A673 (cell line): ENCODE measurements around the gene FCER1G. TPM values are rescaled to one million over a fixed set of nuclear protein-coding genes. Genes with fewer than 3 reads are reported as not detected.

ENCODE experiments used
- BruUV-seq: library from RNA; stranded (reverse); fragments of 400-500 nt; replicated peaks from 2 replicates; lab custom pipeline; 2021; lab: Mats Ljungman, UMichigan
- CTCF ChIA-PET: fragments of 300-600 bp; sonication (Branson Sonifier 250); formaldehyde crosslinking; loops from one replicate; lab custom pipeline; 2022; ENCODE audit warnings: antibody characterized with exemption; lab: Charles Lee
- POLR2A ChIA-PET: fragments of 300-600 bp; sonication (Branson Sonifier 250); formaldehyde crosslinking; loops from one replicate; lab custom pipeline; 2022; ENCODE audit warnings: antibody characterized with exemption; ENCODE audit not compliant: low non-redundant PET; lab: Charles Lee
- DNase-seq: peaks from one replicate; pipeline ENCODE4 v3.0.0-alpha.2; 2015; ENCODE audit warnings: low spot score
- H3K27ac ChIP-seq: fragments of 200-600 bp; sonication (generic); 2 replicates; pipeline ENCODE4 v1.5.1; 2016; ENCODE audit warnings: mixed run types, low read depth, mild to moderate bottlenecking, mixed read lengths, antibody characterized with exemption, low read length; ENCODE audit not compliant: poor library complexity, severe bottlenecking
- H3K27me3 ChIP-seq: fragments of 200-600 bp; sonication (generic); replicated peaks from 2 replicates; pipeline ENCODE4 v1.6.1; 2017; ENCODE audit warnings: mixed run types, low read depth, mild to moderate bottlenecking, mixed read lengths, antibody characterized with exemption, low read length; ENCODE audit not compliant: insufficient read depth, poor library complexity
- H3K36me3 ChIP-seq: fragments of 200-600 bp; sonication (generic); 2 replicates; pipeline ENCODE4 v1.6.1; 2016; ENCODE audit warnings: mixed run types, mild to moderate bottlenecking, mixed read lengths, antibody characterized with exemption, low read length; ENCODE audit not compliant: insufficient read depth, poor library complexity, severe bottlenecking
- H3K4me1 ChIP-seq: fragments of 200-600 bp; sonication (generic); 2 replicates; pipeline ENCODE4 v1.6.1; 2017; ENCODE audit warnings: mixed run types, mild to moderate bottlenecking, mixed read lengths, antibody characterized with exemption, low read length; ENCODE audit not compliant: insufficient read depth, poor library complexity, severe bottlenecking
- H3K4me3 ChIP-seq: fragments of 200-600 bp; sonication (generic); 2 replicates; pipeline ENCODE4 v1.5.1; 2016; ENCODE audit warnings: low read depth, mixed run types, mild to moderate bottlenecking, mixed read lengths, low read length; ENCODE audit not compliant: poor library complexity, severe bottlenecking
- H3K9me3 ChIP-seq: fragments of 200-600 bp; sonication (generic); 2 replicates; pipeline ENCODE4 v1.6.1; 2016; ENCODE audit warnings: mixed run types, low read depth, mild to moderate bottlenecking, mixed read lengths, antibody characterized with exemption, low read length; ENCODE audit not compliant: poor library complexity, severe bottlenecking
- CTCF ChIP-seq: fragments of 300-800, 200-600 bp; sonication (generic); conservative IDR thresholded peaks from 2 replicates; pipeline ENCODE4 v1.5.1; 2017; ENCODE audit warnings: low read depth, mild to moderate bottlenecking, antibody characterized with exemption, low read length, moderate library complexity, mixed read lengths
- EZH2 ChIP-seq: fragments of 200-600 bp; sonication (generic); IDR thresholded peaks from 2 replicates; pipeline ENCODE4 v1.6.1; 2017; ENCODE audit warnings: borderline replicate concordance, low read depth, mild to moderate bottlenecking, mixed read lengths, antibody characterized with exemption, low read length; ENCODE audit not compliant: poor library complexity, severe bottlenecking
- intact Hi-C: fragments of 100-400 bp; cut with micrococcal nuclease; formaldehyde crosslinking; loops from one replicate; pipeline ENCODE4 v1.10.0; 2022; ENCODE audit not compliant: unreplicated experiment
- total RNA-seq: library from RNA; stranded (reverse); gene quantifications from 2 replicates; pipeline ENCODE4 v1.2.3, GENCODE V29; 2021

FCER1G gene
- total RNA-seq, 1 experiment from 2014 or later: 1.5 TPM

GRCh38 chr1:161197560-161198193 is 17.4 kb upstream of the FCER1G start:
- TF ChIP-seq EZH2 (no peak), CTCF (no peak)
- Histone ChIP-seq H3K9me3 (no peaks in the 10 kb centered on the region), H3K36me3 (peaks cover 33% of the 10 kb centered on the region), H3K27ac (peak overlapping the region; percentile 87), H3K27me3 (no peaks in the 10 kb centered on the region), H3K4me1 (peaks cover 55% of the 10 kb centered on the region), H3K4me3 (peak overlapping the region; percentile 57)
- CTCF ChIA-PET: interaction anchor here (0.6 to 0.7 kb wide), 2 partner anchors 28 to 164 kb away, joined by 5 to 7 read pairs; partner anchors contain the start of gene TOMM40L
- no TSS peak for BruUV-seq
- intact Hi-C loops: no loop called here
- no peak for DNase-seq
- POLR2A ChIA-PET: no interaction called here

GRCh38 chr1:161198194-161198896 is 16.8 kb upstream of the FCER1G start:
- no peaks in the 10 kb centered on the region for H3K27me3 ChIP-seq
- TSS peak; percentile 86 for BruUV-seq
- H3K36me3 ChIP-seq: peaks cover 28% of the 10 kb centered on the region
- H3K4me3 ChIP-seq: peak overlapping the region; percentile 57
- H3K4me1 ChIP-seq: peaks cover 51% of the 10 kb centered on the region
- intact Hi-C loops: no loop called here
- H3K27ac ChIP-seq: peak overlapping the region; percentile 87
- no peak for TF ChIP-seq EZH2
- TF ChIP-seq CTCF: 0 out of 2 replicates have a peak, but pooled peaks have one; percentile 18
- POLR2A ChIA-PET: no interaction called here
- peak; percentile 43 for DNase-seq
- CTCF ChIA-PET: interaction anchor here (0.7 to 2.8 kb wide), 3 partner anchors 27 to 33 kb away, joined by 4 to 8 read pairs (median 7); partner anchors contain the start of genes PPOX and TOMM40L
- no peaks in the 10 kb centered on the region for H3K9me3 ChIP-seq

- no TSS peak for BruUV-seq
- Histone ChIP-seq H3K27me3 (no peaks in the 10 kb centered on the region), H3K4me1 (peaks cover 51% of the 10 kb centered on the region), H3K36me3 (peaks cover 28% of the 10 kb centered on the region), H3K27ac (peak within 1 kb of the TSS; percentile 87), H3K9me3 (no peaks in the 10 kb centered on the region), H3K4me3 (peak within 1 kb of the TSS; percentile 57)
- TF ChIP-seq EZH2 (no peak), CTCF (no peak)
- intact Hi-C loops: no loop called here
- ChIA-PET CTCF (interaction anchor here (0.9 to 2.8 kb wide), 2 partner anchors 27 to 33 kb away, joined by 4 to 8 read pairs; partner anchors contain the start of genes PPOX and TOMM40L), POLR2A (interaction anchor here (0.6 kb wide), 1 partner anchor 77 kb away, joined by 5 read pairs; no protein-coding TSS in a partner anchor)
- DNase-seq: peak; percentile 96
Observed at GRCh38 chr1:161198897-161199431, 16.1 kb upstream of the FCER1G start, which contains the start of gene ADAMTS4. ADAMTS4 (minus strand) TSS chr1:161199054; CDS start chr1:161198627, 427 bp downstream.
